ENCODE data around the gene LIMCH1.
"Not testable (repeated sequence)": the region's sequence is repeated elsewhere in the genome, so short reads cannot be mapped to it uniquely, and the experiment has no call there.

LIMCH1 gene

GRCh38 chr4:41692717-41693345 is 154.9 kb downstream of the LIMCH1 start:
- peaks cover 4% of the 10 kb centered on the region for H3K4me1 Mint-ChIP-seq
- peaks cover 2% of the 10 kb centered on the region for H3K27me3 Mint-ChIP-seq
- peak in 1 of 2 donors; percentile 14 for DNase-seq (ENCODE audit: low spot score in 2 of 2)
- H3K4me3 Mint-ChIP-seq, result no peak overlapping the region
- no peaks in the 10 kb centered on the region for H3K9me3 Mint-ChIP-seq
- no peak overlapping the region for H3K27ac Mint-ChIP-seq (ENCODE audit: low read depth)
- no peaks in the 10 kb centered on the region for H3K36me3 Mint-ChIP-seq (ENCODE audit: insufficient read depth)
- ATAC-seq (replicated peaks; ENCODE audit: extremely low read depth, poor library complexity, severe bottlenecking), result no peak

- DNase-seq (ENCODE audit: low spot score in 2 of 2) (no peak), ATAC-seq (replicated peaks; ENCODE audit: extremely low read depth, poor library complexity, severe bottlenecking) (no peak)
- Mint-ChIP-seq H3K36me3 (ENCODE audit: insufficient read depth) (no peaks in the 10 kb centered on the region), H3K27me3 (peaks cover 10% of the 10 kb centered on the region), H3K27ac (ENCODE audit: low read depth) (no peak overlapping the region), H3K9me3 (no peaks in the 10 kb centered on the region), H3K4me3 (no peak overlapping the region), H3K4me1 (peaks cover 4% of the 10 kb centered on the region)
Observed at GRCh38 chr4:41693629-41694028, 155.7 kb downstream of the LIMCH1 start.

GRCh38 chr4:41696131-41696530 is 158.2 kb downstream of the LIMCH1 start:
- DNase-seq (ENCODE audit: low spot score in 2 of 2) (no peak), ATAC-seq (replicated peaks; ENCODE audit: extremely low read depth, poor library complexity, severe bottlenecking) (no peak)
- Mint-ChIP-seq H3K36me3 (ENCODE audit: insufficient read depth) (no peaks in the 10 kb centered on the region), H3K27me3 (peaks cover 11% of the 10 kb centered on the region), H3K27ac (ENCODE audit: low read depth) (no peak overlapping the region), H3K4me3 (no peak overlapping the region), H3K4me1 (peaks cover 4% of the 10 kb centered on the region), H3K9me3 (no peaks in the 10 kb centered on the region)

GRCh38 chr4:41696763-41697162 is 158.8 kb downstream of the LIMCH1 start:
- peaks cover 11% of the 10 kb centered on the region for H3K27me3 Mint-ChIP-seq
- no peak overlapping the region for H3K27ac Mint-ChIP-seq (ENCODE audit: low read depth)
- ATAC-seq (replicated peaks; ENCODE audit: extremely low read depth, poor library complexity, severe bottlenecking) (no peak), DNase-seq (ENCODE audit: low spot score in 2 of 2) (no peak)
- H3K9me3 Mint-ChIP-seq, result no peaks in the 10 kb centered on the region
- H3K4me1 Mint-ChIP-seq, result peaks cover 4% of the 10 kb centered on the region
- H3K4me3 Mint-ChIP-seq, result no peak overlapping the region
- no peaks in the 10 kb centered on the region for H3K36me3 Mint-ChIP-seq (ENCODE audit: insufficient read depth)

- H3K27me3 Mint-ChIP-seq, result peaks cover 47% of the 10 kb centered on the region
- ATAC-seq (replicated peaks; ENCODE audit: extremely low read depth, poor library complexity, severe bottlenecking), result no peak
- no peak for DNase-seq (ENCODE audit: low spot score in 2 of 2)
- H3K27ac Mint-ChIP-seq (ENCODE audit: low read depth), result no peak overlapping the region
- H3K9me3 Mint-ChIP-seq, result no peaks in the 10 kb centered on the region
- no peaks in the 10 kb centered on the region for H3K4me1 Mint-ChIP-seq
- H3K36me3 Mint-ChIP-seq (ENCODE audit: insufficient read depth), result no peaks in the 10 kb centered on the region
- H3K4me3 Mint-ChIP-seq, result no peak overlapping the region
Observed at GRCh38 chr4:41701983-41702382, 164.0 kb downstream of the LIMCH1 start.

- DNase-seq (ENCODE audit: low spot score in 2 of 2) (no peak), ATAC-seq (replicated peaks; ENCODE audit: extremely low read depth, poor library complexity, severe bottlenecking) (no peak)
- H3K4me3 Mint-ChIP-seq, result no peak overlapping the region
- H3K36me3 Mint-ChIP-seq (ENCODE audit: insufficient read depth), result no peaks in the 10 kb centered on the region
- peaks cover 46% of the 10 kb centered on the region for H3K27me3 Mint-ChIP-seq
- H3K4me1 Mint-ChIP-seq, result no peaks in the 10 kb centered on the region
- H3K9me3 Mint-ChIP-seq, result no peaks in the 10 kb centered on the region
- H3K27ac Mint-ChIP-seq (ENCODE audit: low read depth), result no peak overlapping the region
Observed at GRCh38 chr4:41702770-41703169, 164.8 kb downstream of the LIMCH1 start.

GRCh38 chr4:41703785-41704184 is 165.8 kb downstream of the LIMCH1 start:
- Mint-ChIP-seq H3K9me3 (no peaks in the 10 kb centered on the region), H3K4me1 (no peaks in the 10 kb centered on the region), H3K27ac (ENCODE audit: low read depth) (no peak overlapping the region), H3K4me3 (no peak overlapping the region), H3K36me3 (ENCODE audit: insufficient read depth) (no peaks in the 10 kb centered on the region), H3K27me3 (peaks cover 36% of the 10 kb centered on the region)
- ATAC-seq (replicated peaks; ENCODE audit: extremely low read depth, poor library complexity, severe bottlenecking) (no peak), DNase-seq (ENCODE audit: low spot score in 2 of 2) (no peak)

- peaks cover 8% of the 10 kb centered on the region for H3K27me3 Mint-ChIP-seq
- ATAC-seq (replicated peaks; ENCODE audit: extremely low read depth, poor library complexity, severe bottlenecking), result no peak
- no peaks in the 10 kb centered on the region for H3K9me3 Mint-ChIP-seq
- no peaks in the 10 kb centered on the region for H3K4me1 Mint-ChIP-seq
- no peak overlapping the region for H3K27ac Mint-ChIP-seq (ENCODE audit: low read depth)
- no peak overlapping the region for H3K4me3 Mint-ChIP-seq
- no peak for DNase-seq (ENCODE audit: low spot score in 2 of 2)
- H3K36me3 Mint-ChIP-seq (ENCODE audit: insufficient read depth), result no peaks in the 10 kb centered on the region
Observed at GRCh38 chr4:41709844-41710481, 172.0 kb downstream of the LIMCH1 start.

- not testable (repeated sequence) for H3K36me3 Mint-ChIP-seq (ENCODE audit: insufficient read depth); H3K9me3 Mint-ChIP-seq; ATAC-seq (replicated peaks; ENCODE audit: extremely low read depth, poor library complexity, severe bottlenecking); H3K4me1 Mint-ChIP-seq; DNase-seq (ENCODE audit: low spot score in 2 of 2); H3K27ac Mint-ChIP-seq (ENCODE audit: low read depth); H3K27me3 Mint-ChIP-seq; H3K4me3 Mint-ChIP-seq
Observed at GRCh38 chr4:41711654-41712053, 173.7 kb downstream of the LIMCH1 start.

- H3K9me3 Mint-ChIP-seq, result no peaks in the 10 kb centered on the region
- no peak overlapping the region for H3K27ac Mint-ChIP-seq (ENCODE audit: low read depth)
- ATAC-seq (replicated peaks; ENCODE audit: extremely low read depth, poor library complexity, severe bottlenecking), result no peak
- no peaks in the 10 kb centered on the region for H3K4me1 Mint-ChIP-seq
- DNase-seq (ENCODE audit: low spot score in 2 of 2), result no peak
- no peaks in the 10 kb centered on the region for H3K36me3 Mint-ChIP-seq (ENCODE audit: insufficient read depth)
- no peak overlapping the region for H3K4me3 Mint-ChIP-seq
- H3K27me3 Mint-ChIP-seq, result no peaks in the 10 kb centered on the region
Observed at GRCh38 chr4:41712425-41712824, 174.5 kb downstream of the LIMCH1 start.

GRCh38 chr4:41713768-41714167 is 175.8 kb downstream of the LIMCH1 start:
- Mint-ChIP-seq H3K9me3 (no peaks in the 10 kb centered on the region), H3K27ac (ENCODE audit: low read depth) (no peak overlapping the region)

GRCh38 chr4:41714364-41715000 is 176.5 kb downstream of the LIMCH1 start:
- ATAC-seq (replicated peaks; ENCODE audit: extremely low read depth, poor library complexity, severe bottlenecking), result no peak

More at GRCh38 chr4:41713768-41714167, 175.8 kb downstream of the LIMCH1 start:
- H3K4me3 Mint-ChIP-seq, result no peak overlapping the region
- H3K4me1 Mint-ChIP-seq, result no peaks in the 10 kb centered on the region
- no peaks in the 10 kb centered on the region for H3K27me3 Mint-ChIP-seq
- H3K36me3 Mint-ChIP-seq (ENCODE audit: insufficient read depth), result no peaks in the 10 kb centered on the region
- DNase-seq (ENCODE audit: low spot score in 2 of 2) (no peak), ATAC-seq (replicated peaks; ENCODE audit: extremely low read depth, poor library complexity, severe bottlenecking) (no peak)

GRCh38 chr4:41715155-41715554 is 177.2 kb downstream of the LIMCH1 start:
- Mint-ChIP-seq H3K27ac (ENCODE audit: low read depth) (no peak overlapping the region), H3K36me3 (ENCODE audit: insufficient read depth) (no peaks in the 10 kb centered on the region), H3K4me3 (no peak overlapping the region), H3K9me3 (peaks cover 4% of the 10 kb centered on the region), H3K4me1 (no peaks in the 10 kb centered on the region), H3K27me3 (peaks cover 8% of the 10 kb centered on the region)
- ATAC-seq (replicated peaks; ENCODE audit: extremely low read depth, poor library complexity, severe bottlenecking), result no peak
- no peak for DNase-seq (ENCODE audit: low spot score in 2 of 2)

More at GRCh38 chr4:41714364-41715000, 176.5 kb downstream of the LIMCH1 start:
- peaks cover under 1% of the 10 kb centered on the region for H3K27me3 Mint-ChIP-seq
- H3K4me3 Mint-ChIP-seq, result no peak overlapping the region
- no peaks in the 10 kb centered on the region for H3K9me3 Mint-ChIP-seq
- no peaks in the 10 kb centered on the region for H3K4me1 Mint-ChIP-seq
- no peak overlapping the region for H3K27ac Mint-ChIP-seq (ENCODE audit: low read depth)
- H3K36me3 Mint-ChIP-seq (ENCODE audit: insufficient read depth), result no peaks in the 10 kb centered on the region
- no peak for DNase-seq (ENCODE audit: low spot score in 2 of 2)

Measured in central memory CD8-positive, alpha-beta T cell (primary cell).